GM19463 (cell line): ENCODE measurements around the gene QKI.
"Not testable (repeated sequence)": the region's sequence is repeated elsewhere in the genome, so short reads cannot be mapped to it uniquely, and the experiment has no call there.

ENCODE experiments used
- ATAC-seq: cut with Tn5 transposase; IDR thresholded peaks from one replicate; pipeline ENCODE4 v1.9.1; 2021; ENCODE audit warnings: mild to moderate bottlenecking, moderate library complexity; ENCODE audit not compliant: unreplicated experiment

The QKI gene

DNA sequence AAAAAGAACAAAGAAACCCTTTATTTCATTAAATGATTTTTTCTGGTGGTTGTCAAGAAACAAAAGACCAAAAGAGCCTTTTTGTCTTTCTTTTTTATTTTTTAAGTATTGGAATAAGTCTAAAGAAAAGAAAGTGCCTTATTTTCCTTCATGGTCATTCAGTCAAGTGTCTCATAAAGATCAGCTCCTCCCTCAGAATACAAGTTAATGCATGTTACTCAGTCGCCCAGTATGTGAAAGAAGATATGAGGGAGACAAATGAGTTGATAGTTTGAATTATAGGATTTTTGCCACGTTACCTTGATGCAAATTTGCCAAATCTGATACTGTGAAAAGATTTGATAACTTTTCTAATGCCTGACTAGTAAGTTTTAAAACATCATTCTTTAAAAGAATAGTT, 157.2 kb downstream of the QKI start:
- no peak for ATAC-seq

- no peak for ATAC-seq
Measured at GRCh38 chr6:163572612-163573011, 158.1 kb downstream of the QKI start.

GRCh38 chr6:163573503-163574179, 159.1 kb downstream of the QKI start:
- ATAC-seq, result no peak

DNA sequence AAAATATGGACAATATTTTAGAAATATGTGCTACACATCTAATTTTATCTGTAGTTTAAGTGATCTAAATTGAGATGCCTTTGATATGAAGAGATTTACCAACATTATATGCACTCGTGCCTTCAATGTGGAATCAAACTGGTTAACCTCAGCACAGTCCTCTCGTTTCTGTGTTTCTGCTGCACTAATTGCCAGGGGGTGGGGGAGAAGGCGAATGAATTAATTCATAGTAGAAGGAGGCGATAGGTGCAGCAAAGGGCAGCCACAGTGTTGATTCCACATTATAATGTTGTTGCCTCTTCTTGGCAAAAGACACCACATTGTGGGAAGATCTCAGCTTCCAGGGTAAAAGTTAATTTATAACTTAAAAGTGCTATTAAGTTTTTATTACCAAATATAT, 161.6 kb downstream of the QKI start:
- no peak for ATAC-seq

- no peak for ATAC-seq
Measured at GRCh38 chr6:163577404-163577803, 162.9 kb downstream of the QKI start.

- no peak for ATAC-seq
Measured at GRCh38 chr6:163579111-163579879, 164.8 kb downstream of the QKI start.

DNA sequence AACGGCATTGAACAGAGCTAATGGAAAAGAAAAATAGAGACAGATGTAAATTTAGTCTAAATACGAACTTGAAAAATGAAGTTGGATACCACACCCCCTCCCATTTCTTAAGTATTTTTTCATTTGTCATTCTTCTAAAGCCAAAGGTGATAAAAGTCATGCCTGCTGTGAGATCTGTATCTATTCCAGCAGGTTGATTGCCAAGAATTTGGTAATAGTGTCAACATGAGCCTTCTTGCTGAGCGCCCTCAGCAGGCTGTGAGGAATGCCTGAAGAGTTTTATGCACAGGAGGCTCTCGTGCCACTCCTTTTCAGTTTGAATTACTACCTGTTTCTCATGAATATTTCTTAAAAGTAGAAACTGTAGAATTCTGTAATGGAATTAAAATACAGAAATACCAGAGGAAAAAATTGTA, 165.4 kb downstream of the QKI start:
- ATAC-seq, result no peak

- no peak for ATAC-seq
Measured at GRCh38 chr6:163580311-163581030, 166.0 kb downstream of the QKI start.

- no peak for ATAC-seq
Measured at GRCh38 chr6:163583558-163583957, 169.0 kb downstream of the QKI start.

DNA sequence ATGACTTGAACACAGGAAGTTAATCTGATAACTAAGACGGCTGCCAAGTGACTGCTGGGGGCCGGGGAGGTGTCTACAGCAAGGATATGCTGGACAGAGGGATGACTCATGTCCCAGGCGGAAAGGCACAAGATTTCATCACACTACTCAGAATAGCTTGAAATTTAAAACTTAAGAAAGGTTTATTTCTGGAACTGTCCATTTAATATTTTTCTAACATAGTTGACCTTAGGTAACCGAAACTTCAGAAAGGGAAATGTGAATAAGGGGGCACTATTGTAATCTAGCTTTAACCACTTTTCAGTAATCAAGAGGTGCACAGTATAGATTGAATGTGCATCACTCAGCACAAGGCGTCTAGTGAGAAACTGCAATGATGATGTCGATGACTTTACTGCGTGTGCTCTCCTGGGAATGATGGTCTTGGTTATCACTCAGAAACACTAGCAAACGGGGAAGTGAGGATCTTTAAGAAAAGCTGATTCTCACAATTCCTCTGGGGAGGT, 171.5 kb downstream of the QKI start:
- no peak for ATAC-seq

DNA sequence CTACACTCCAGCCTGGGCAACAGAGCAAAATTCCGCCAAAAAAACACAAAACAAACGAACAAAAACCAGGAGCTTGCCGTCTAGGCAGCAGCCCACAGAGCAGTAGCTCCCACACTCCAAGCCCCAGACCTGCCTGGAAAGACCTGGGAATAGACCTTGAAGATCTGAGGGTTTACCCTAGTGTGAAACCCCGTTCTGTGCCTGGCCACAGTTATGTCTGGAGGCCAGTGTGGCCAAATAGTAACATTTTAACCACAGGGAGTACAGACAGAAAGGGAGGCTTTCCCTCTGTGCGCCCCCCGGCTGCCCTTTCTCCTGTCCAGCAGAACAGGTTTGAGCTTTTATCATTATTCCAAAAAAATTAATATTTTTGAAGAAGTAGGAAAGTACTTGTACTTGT, 172.4 kb downstream of the QKI start:
- no peak for ATAC-seq

GRCh38 chr6:163588220-163588919, 173.9 kb downstream of the QKI start:
- ATAC-seq, result no peak

GRCh38 chr6:163589387-163589786, 174.9 kb downstream of the QKI start:
- ATAC-seq, result no peak

DNA sequence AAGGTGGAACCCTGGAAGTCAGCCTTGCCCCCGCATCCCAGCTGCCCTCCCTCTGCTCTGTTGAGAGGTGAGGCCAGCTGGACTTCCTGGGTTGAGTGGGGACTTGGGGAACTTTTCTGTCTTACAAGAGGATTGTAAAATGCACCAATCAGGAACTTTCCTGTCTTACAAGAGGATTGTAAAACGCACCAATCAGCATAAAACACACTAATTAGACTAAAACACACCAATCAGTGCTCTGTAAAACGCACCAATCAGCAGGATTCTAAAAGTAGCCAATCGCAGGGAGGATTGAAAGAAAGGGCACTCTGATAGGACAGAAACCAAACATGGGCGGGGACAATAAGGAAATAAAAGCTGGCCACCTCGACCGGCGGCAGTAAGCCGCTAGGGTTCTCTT, 175.6 kb downstream of the QKI start:
- ATAC-seq, result not testable (repeated sequence)

DNA sequence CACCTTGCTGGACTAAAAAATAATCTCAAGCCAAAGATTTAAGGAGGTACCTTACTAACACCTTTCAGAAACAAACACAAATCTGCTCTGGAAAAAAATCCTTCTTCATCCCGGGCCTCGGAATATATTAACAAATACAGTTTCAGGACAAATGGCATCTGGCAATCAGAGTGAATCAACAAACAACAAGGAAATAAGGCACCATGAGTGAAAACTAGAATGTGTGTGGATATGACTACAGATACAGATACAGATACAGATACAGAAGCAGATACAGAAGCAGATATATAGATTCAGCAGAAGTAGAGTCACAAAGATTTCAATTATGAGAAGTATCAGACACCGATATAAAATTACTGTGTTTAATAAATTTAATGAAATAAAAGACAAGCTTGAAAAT, 178.4 kb downstream of the QKI start:
- ATAC-seq, result no peak

DNA sequence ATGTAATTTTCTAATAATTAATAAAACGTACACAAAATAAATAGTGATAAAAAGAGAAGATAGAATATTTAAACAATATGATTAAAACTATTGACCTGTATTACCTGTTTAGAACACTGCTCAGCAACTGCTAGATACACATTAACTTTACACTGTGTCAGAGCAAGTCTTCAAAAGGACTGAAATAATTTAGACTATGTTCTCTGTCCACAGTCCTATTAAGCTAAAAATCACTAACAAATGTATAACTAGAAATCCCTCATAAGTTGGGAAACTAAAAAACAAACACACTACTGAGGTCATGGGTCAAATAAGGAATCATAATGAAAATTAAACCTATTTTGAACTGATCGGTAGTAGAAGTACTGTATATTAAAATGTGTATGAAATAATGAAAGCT, 181.7 kb downstream of the QKI start:
- ATAC-seq, result no peak

GRCh38 chr6:163599136-163599535, 184.6 kb downstream of the QKI start:
- ATAC-seq, result no peak

GRCh38 chr6:163599684-163600083, 185.2 kb downstream of the QKI start:
- no peak for ATAC-seq

- no peak for ATAC-seq
Measured at GRCh38 chr6:163600331-163600730, 185.8 kb downstream of the QKI start.

DNA sequence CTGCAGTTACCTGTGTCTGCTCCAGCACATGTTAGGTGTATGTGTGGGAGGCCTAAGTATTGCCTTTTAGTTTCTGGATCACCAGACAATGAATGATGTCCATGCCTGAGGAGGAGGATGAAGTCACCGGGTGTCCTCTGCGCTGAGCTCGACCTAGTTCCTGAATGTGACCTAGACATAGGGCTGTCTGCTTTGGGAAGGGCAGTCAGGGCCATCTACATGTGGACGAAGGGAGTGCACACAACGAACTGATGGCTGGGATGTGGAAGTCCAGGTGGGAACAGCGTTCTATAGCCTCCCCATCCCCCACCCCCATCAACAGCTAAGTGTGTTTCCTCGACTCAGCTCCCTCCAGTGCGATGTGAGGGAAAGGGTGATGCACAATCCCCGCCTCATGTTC, 186.3 kb downstream of the QKI start:
- ATAC-seq, result no peak

- ATAC-seq, result no peak
Measured at GRCh38 chr6:163602851-163603250, 188.3 kb downstream of the QKI start.
